B cell (primary cell): ENCODE results near the gene MAP6. TPM values are rescaled to one million over a fixed set of nuclear protein-coding genes. Genes with fewer than 3 reads are reported as not detected.

ENCODE experiments used
- ATAC-seq: fragments of 200-7000 bp; cut with Tn5 transposase; one replicate; pipeline ENCODE4 v1.10.0; 2021; ENCODE audit warnings: low read depth, mild to moderate bottlenecking, moderate number of reproducible peaks, moderate library complexity
- CTCF ChIA-PET: fragments of 350-600 bp; sonication (Branson Sonifier 250); formaldehyde crosslinking; loops from one replicate; lab custom pipeline; 2021; ENCODE audit warnings: antibody characterized with exemption, inconsistent platforms; lab: Charles Lee
- POLR2A ChIA-PET: fragments of 350-600 bp; sonication (Branson Sonifier 250); formaldehyde crosslinking; loops from one replicate; lab custom pipeline; 2021; ENCODE audit warnings: antibody characterized with exemption; lab: Charles Lee
- DNase-seq: peaks from one replicate; pipeline ENCODE4 v3.0.0; 2013
- H2AFZ ChIP-seq: 2 replicates; pipeline ENCODE4 v1.6.1; 2012; ENCODE audit warnings: mild to moderate bottlenecking, low read depth, low read length; ENCODE audit not compliant: insufficient read depth, poor library complexity, severe bottlenecking
- H3K27ac ChIP-seq, 2 donors: 1 replicate in 1 of 2; 2 replicates in 1 of 2; pipeline ENCODE4 v1.5.1; 2012 to 2013; ENCODE audit warnings: low read length in 2 of 2, mild to moderate bottlenecking in 2 of 2, moderate library complexity in 1 of 2
- H3K27me3 ChIP-seq, 4 experiments: fragments of 200-600 bp in 1 of 4; sonication (generic) in 1 of 4; replicated peaks in 1 of 4; 1 replicate in 2 of 4; 2 replicates in 2 of 4; pipeline versions ENCODE4 v1.6.1 to v1.7.0; 2013 to 2016; ENCODE audit warnings: low read length in 3 of 4, mild to moderate bottlenecking in 2 of 4, mixed read lengths in 1 of 4, moderate library complexity in 1 of 4; ENCODE audit not compliant: insufficient read depth in 4 of 4, control insufficient read depth in 3 of 4; ENCODE audit errors: control extremely low read depth in 1 of 4
- H3K36me3 ChIP-seq, 2 experiments: replicated peaks in 1 of 2; 1 replicate in 1 of 2; 2 replicates in 1 of 2; pipeline versions ENCODE4 v1.6.1 to v1.7.1; 2013; ENCODE audit warnings: low read length in 1 of 2; ENCODE audit not compliant: insufficient read depth in 2 of 2, control insufficient read depth in 1 of 2; ENCODE audit errors: control extremely low read depth in 1 of 2, extremely low read depth in 1 of 2
- H3K4me1 ChIP-seq, 2 donors: fragments of 200-600 bp in 1 of 2; sonication (generic) in 1 of 2; 1 replicate in 1 of 2; 2 replicates in 1 of 2; pipeline versions ENCODE4 v1.5.1 to v1.6.1; 2013 to 2017; ENCODE audit warnings: low read length in 2 of 2; ENCODE audit not compliant: control insufficient read depth in 2 of 2, insufficient read depth in 2 of 2
- H3K4me2 ChIP-seq: replicated peaks from 2 replicates; pipeline ENCODE3; 2012; ENCODE audit warnings: mild to moderate bottlenecking, low read depth, low read length; ENCODE audit not compliant: poor library complexity, severe bottlenecking
- H3K4me3 ChIP-seq, 5 experiments: fragments of 200-600 bp in 1 of 5; sonication (generic) in 1 of 5; 1 replicate in 3 of 5; 2 replicates in 2 of 5; pipeline versions ENCODE4 v1.5.1 to v1.7.0; 2011 to 2016; ENCODE audit warnings: low read length in 4 of 5, mild to moderate bottlenecking in 4 of 5, low read depth in 2 of 5, control low read depth in 1 of 5, moderate library complexity in 1 of 5; ENCODE audit not compliant: insufficient read depth in 1 of 5; ENCODE audit errors: control extremely low read depth in 1 of 5, extremely low read depth in 1 of 5
- H3K79me2 ChIP-seq: fragments of 200-600 bp; sonication (generic); one replicate; pipeline ENCODE4 v1.6.0; 2016; ENCODE audit warnings: low read length; ENCODE audit not compliant: control insufficient read depth, insufficient read depth
- H3K9ac ChIP-seq: fragments of 200-600 bp; sonication (generic); 2 replicates; pipeline ENCODE4 v1.6.1; 2017; ENCODE audit warnings: mild to moderate bottlenecking, low read length, moderate library complexity
- H3K9me3 ChIP-seq, 3 donors: one replicate each; pipeline versions ENCODE4 v1.6.1 to v1.7.1; 2013; ENCODE audit warnings: low read length in 2 of 3; ENCODE audit not compliant: control insufficient read depth in 2 of 3, insufficient read depth in 1 of 3; ENCODE audit errors: control extremely low read depth in 1 of 3
- H4K20me1 ChIP-seq: 2 replicates; pipeline ENCODE4 v1.6.0; 2012; ENCODE audit warnings: mild to moderate bottlenecking, low read length; ENCODE audit not compliant: insufficient read depth, control insufficient read depth, poor library complexity, severe bottlenecking
- H3K27ac Mint-ChIP-seq: one replicate; pipeline ENCODE4 v1.8.0; 2021; ENCODE audit warnings: mixed read lengths
- H3K27me3 Mint-ChIP-seq: one replicate; pipeline ENCODE4 v1.8.0; 2021; ENCODE audit warnings: mixed read lengths
- H3K4me1 Mint-ChIP-seq: one replicate; pipeline ENCODE4 v1.8.0; 2021; ENCODE audit warnings: mixed read lengths
- H3K4me3 Mint-ChIP-seq: one replicate; pipeline ENCODE4 v1.8.0; 2021; ENCODE audit warnings: mixed read lengths
- H3K9me3 Mint-ChIP-seq: one replicate; pipeline ENCODE4 v1.8.0; 2022; ENCODE audit warnings: mixed read lengths; ENCODE audit not compliant: insufficient read depth
- EZH2 ChIP-seq: IDR thresholded peaks from 2 replicates; pipeline ENCODE4 v1.6.1; 2012; ENCODE audit warnings: borderline replicate concordance, low read depth, mild to moderate bottlenecking, moderate library complexity, low read length; ENCODE audit not compliant: insufficient read depth, poor library complexity, severe bottlenecking
- WGBS: methylation state at CpG from one replicate; pipeline ENCODE4 v1.1.5; 2013; ENCODE audit warnings: missing lambda C conversion rate; ENCODE audit not compliant: insufficient coverage; 5-methylcytosine and 5-hydroxymethylcytosine counted together
- intact Hi-C: fragments of 100-400 bp; cut with micrococcal nuclease; formaldehyde crosslinking; loops from one replicate; pipeline ENCODE4 v1.10.0; 2022
- polyA plus RNA-seq: library from polyadenylated mRNA; depleted of rRNA; stranded (reverse); fragments of >200 nt; gene quantifications from 2 replicates; pipeline ENCODE4 v1.2.3, GENCODE V29; 2012
- total RNA-seq, 2 donors: library from RNA; stranded (reverse); fragments of 120-200 nt in 1 of 2; gene quantifications; 1 replicate in 1 of 2; 2 replicates in 1 of 2; pipeline versions ENCODE4 v1.2.3 to v1.2.4, GENCODE V29; 2013 to 2022
- TF ChIP-seq, protein P1 (sequence below): fragments of 200-600 bp; IDR thresholded peaks from one replicate; pipeline ENCODE4 v1.8.0; 2022; ENCODE audit warnings: antibody characterized with exemption, mild to moderate bottlenecking

Gene MAP6
- total and polyA plus RNA-seq, 2 donors (not counting 1 experiment from before 2014, with no cell fraction given), result 0.54 to 0.57 TPM

DNA sequence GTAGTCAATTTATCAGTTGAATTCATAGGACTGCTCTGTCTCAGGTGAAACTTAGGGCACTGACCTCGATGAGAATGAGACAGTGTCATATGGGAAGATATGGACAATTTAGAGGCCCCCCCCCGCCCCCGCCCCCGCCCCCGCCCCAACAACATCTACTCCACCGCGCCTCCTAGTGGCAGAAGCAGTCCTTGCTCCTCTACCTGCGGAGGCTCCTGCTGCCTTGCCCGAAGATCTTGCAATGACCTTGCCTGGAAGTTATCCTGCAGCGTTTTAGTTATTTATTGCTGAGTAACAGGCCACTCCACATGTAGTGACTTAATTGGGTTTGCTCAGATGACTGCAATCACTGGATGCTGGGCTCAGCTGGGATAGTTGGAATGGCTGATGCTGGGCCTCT, 91.6 kb downstream of the MAP6 start:
- Histone ChIP-seq H3K9me3 (peaks cover 0 to 14% (median 3%) of the 10 kb centered on the region in 3 donors), H3K4me1 (peaks cover 22 to 31% of the 10 kb centered on the region in 2 donors), H3K79me2 (no peaks in the 10 kb centered on the region), H3K36me3 (no peaks in the 10 kb centered on the region), H3K27ac (no peak overlapping the region), H3K4me2 (peak overlapping the region; percentile 63), H2AFZ (no peak overlapping the region), H3K27me3 (no peaks in the 10 kb centered on the region), H3K4me3 (no peak overlapping the region), H3K9ac (no peak overlapping the region), H4K20me1 (no peaks in the 10 kb centered on the region)
- ChIA-PET POLR2A (no interaction called here), CTCF (interaction anchor here (0.6 to 1.6 kb wide), 9 partner anchors 11 to 129 kb away, joined by 3 to 4 read pairs (median 3); partner anchors contain the start of gene SERPINH1)
- intact Hi-C loops, result loop anchor here (2.0 kb wide), 1 partner anchor 14 kb away; the partner anchor contains the start of gene SERPINH1
- peaks cover 7% of the 10 kb centered on the region for H3K27me3 Mint-ChIP-seq
- peaks cover 30% of the 10 kb centered on the region for H3K4me1 Mint-ChIP-seq
- peaks cover 2% of the 10 kb centered on the region for H3K9me3 Mint-ChIP-seq
- TF ChIP-seq, protein P1, sequence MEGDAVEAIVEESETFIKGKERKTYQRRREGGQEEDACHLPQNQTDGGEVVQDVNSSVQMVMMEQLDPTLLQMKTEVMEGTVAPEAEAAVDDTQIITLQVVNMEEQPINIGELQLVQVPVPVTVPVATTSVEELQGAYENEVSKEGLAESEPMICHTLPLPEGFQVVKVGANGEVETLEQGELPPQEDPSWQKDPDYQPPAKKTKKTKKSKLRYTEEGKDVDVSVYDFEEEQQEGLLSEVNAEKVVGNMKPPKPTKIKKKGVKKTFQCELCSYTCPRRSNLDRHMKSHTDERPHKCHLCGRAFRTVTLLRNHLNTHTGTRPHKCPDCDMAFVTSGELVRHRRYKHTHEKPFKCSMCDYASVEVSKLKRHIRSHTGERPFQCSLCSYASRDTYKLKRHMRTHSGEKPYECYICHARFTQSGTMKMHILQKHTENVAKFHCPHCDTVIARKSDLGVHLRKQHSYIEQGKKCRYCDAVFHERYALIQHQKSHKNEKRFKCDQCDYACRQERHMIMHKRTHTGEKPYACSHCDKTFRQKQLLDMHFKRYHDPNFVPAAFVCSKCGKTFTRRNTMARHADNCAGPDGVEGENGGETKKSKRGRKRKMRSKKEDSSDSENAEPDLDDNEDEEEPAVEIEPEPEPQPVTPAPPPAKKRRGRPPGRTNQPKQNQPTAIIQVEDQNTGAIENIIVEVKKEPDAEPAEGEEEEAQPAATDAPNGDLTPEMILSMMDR, result no peak
- TF ChIP-seq EZH2, result no peak
- no peak for DNase-seq
- H3K4me3 Mint-ChIP-seq, result no peak overlapping the region
- 73% methylated on average over 3 of the region's 10 CpGs for WGBS
- no peak overlapping the region for H3K27ac Mint-ChIP-seq
- ATAC-seq, result no peak

DNA sequence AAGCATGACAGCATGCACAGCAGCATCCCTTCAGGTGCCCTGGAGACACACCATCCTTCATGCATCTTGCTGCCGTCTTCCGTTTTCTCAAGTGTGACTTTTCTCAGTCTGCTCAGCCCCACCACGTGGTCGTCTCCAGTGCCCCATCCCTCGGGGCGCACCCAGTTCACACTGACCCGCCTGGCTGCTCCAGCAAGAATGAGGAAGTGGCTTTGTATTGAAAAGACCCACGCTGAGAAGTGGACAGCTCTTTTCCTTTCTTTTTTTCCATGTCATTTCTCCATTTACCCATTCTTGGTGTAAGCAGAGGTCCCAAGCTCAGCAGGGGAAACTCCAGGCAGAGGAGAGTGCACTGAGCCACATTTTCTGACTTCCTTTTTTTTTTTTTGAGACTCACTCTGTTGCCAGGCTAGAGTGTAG, 92.3 kb downstream of the MAP6 start:
- intact Hi-C loops, result loop anchor here (2.0 kb wide), 1 partner anchor 14 kb away; the partner anchor contains the start of gene SERPINH1
- POLR2A ChIA-PET, result interaction anchor here (0.7 kb wide), 1 partner anchor 17 kb away, joined by 5 read pairs; no protein-coding TSS in a partner anchor
- Histone ChIP-seq H4K20me1 (no peaks in the 10 kb centered on the region), H3K9me3 (peaks cover 0 to 14% (median 3%) of the 10 kb centered on the region in 3 donors), H3K4me3 (peak overlapping the region in 1 of 5 experiments; percentile 13), H2AFZ (no peak overlapping the region), H3K9ac (no peak overlapping the region), H3K36me3 (peaks cover 0 to under 1% of the 10 kb centered on the region in 2 experiments), H3K4me1 (peaks cover 22 to 30% of the 10 kb centered on the region in 2 donors), H3K79me2 (no peaks in the 10 kb centered on the region), H3K27ac (no peak overlapping the region), H3K27me3 (no peaks in the 10 kb centered on the region), H3K4me2 (peak overlapping the region; percentile 63)
- 0% methylated on average over 5 of the region's 8 CpGs for WGBS
- ATAC-seq (peak; percentile 92), DNase-seq (peak; percentile 87)
- Mint-ChIP-seq H3K27me3 (peaks cover 7% of the 10 kb centered on the region), H3K4me1 (peaks cover 30% of the 10 kb centered on the region), H3K9me3 (peaks cover 2% of the 10 kb centered on the region), H3K4me3 (peak overlapping the region; percentile 38), H3K27ac (peak overlapping the region; percentile 54)
- CTCF ChIA-PET, result interaction anchor here (0.6 to 1.4 kb wide), 7 partner anchors 14 to 130 kb away, joined by 3 to 4 read pairs (median 3); partner anchors contain the start of gene SERPINH1
- no peak for TF ChIP-seq EZH2
- TF ChIP-seq, protein P1, result no peak
